HL-60 (cell line): ENCODE measurements around the gene GSTO2.

Source experiments
- TF ChIP-seq, protein P1 (sequence below): IDR thresholded peaks from one replicate; pipeline ENCODE4 v1.5.1; 2011; ENCODE audit warnings: low read length, control low read depth, inconsistent platforms; ENCODE audit not compliant: insufficient read depth
- TF ChIP-seq, protein P2 (sequence below): IDR thresholded peaks from 2 replicates; pipeline ENCODE4 v1.6.1; 2012; ENCODE audit warnings: low read depth; ENCODE audit not compliant: insufficient replicate concordance

DNA sequence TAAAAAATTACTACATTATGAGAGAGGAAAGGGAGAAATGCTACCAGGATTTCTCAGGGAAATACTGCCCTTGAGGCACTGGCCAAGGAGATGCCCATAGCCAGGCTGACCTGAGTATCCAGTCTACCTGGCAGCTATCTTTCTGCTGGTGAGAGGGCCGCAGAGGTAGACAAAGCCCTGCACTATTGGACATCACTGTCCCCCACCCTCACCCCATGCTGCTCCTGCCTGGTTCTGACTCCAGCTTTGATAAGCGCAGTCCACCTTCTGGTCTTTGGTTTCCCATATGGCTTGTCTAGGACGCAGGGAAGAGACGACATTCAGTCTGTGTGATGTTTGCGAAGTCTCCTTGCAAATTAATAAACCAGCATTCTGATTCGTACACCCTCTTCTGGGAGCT, 65.6 kb downstream of the GSTO2 start:
- TF ChIP-seq, protein P1, sequence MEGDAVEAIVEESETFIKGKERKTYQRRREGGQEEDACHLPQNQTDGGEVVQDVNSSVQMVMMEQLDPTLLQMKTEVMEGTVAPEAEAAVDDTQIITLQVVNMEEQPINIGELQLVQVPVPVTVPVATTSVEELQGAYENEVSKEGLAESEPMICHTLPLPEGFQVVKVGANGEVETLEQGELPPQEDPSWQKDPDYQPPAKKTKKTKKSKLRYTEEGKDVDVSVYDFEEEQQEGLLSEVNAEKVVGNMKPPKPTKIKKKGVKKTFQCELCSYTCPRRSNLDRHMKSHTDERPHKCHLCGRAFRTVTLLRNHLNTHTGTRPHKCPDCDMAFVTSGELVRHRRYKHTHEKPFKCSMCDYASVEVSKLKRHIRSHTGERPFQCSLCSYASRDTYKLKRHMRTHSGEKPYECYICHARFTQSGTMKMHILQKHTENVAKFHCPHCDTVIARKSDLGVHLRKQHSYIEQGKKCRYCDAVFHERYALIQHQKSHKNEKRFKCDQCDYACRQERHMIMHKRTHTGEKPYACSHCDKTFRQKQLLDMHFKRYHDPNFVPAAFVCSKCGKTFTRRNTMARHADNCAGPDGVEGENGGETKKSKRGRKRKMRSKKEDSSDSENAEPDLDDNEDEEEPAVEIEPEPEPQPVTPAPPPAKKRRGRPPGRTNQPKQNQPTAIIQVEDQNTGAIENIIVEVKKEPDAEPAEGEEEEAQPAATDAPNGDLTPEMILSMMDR: no peak
- TF ChIP-seq, protein P2, sequence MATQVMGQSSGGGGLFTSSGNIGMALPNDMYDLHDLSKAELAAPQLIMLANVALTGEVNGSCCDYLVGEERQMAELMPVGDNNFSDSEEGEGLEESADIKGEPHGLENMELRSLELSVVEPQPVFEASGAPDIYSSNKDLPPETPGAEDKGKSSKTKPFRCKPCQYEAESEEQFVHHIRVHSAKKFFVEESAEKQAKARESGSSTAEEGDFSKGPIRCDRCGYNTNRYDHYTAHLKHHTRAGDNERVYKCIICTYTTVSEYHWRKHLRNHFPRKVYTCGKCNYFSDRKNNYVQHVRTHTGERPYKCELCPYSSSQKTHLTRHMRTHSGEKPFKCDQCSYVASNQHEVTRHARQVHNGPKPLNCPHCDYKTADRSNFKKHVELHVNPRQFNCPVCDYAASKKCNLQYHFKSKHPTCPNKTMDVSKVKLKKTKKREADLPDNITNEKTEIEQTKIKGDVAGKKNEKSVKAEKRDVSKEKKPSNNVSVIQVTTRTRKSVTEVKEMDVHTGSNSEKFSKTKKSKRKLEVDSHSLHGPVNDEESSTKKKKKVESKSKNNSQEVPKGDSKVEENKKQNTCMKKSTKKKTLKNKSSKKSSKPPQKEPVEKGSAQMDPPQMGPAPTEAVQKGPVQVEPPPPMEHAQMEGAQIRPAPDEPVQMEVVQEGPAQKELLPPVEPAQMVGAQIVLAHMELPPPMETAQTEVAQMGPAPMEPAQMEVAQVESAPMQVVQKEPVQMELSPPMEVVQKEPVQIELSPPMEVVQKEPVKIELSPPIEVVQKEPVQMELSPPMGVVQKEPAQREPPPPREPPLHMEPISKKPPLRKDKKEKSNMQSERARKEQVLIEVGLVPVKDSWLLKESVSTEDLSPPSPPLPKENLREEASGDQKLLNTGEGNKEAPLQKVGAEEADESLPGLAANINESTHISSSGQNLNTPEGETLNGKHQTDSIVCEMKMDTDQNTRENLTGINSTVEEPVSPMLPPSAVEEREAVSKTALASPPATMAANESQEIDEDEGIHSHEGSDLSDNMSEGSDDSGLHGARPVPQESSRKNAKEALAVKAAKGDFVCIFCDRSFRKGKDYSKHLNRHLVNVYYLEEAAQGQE: no peak
